Activated CD8-positive, alpha-beta memory T cell treated with anti-CD3 and anti-CD28 coated beads, Interleukin-2, amount 10 ng/mL, durations not matched to agents 7 days and 5 days (primary cell): ENCODE measurements around the gene FAM241B. TPM values are rescaled to one million over a fixed set of nuclear protein-coding genes. Genes with fewer than 3 reads are reported as not detected.

Source experiments
- ATAC-seq: fragments of 150-1000 bp; cut with Tn5 transposase; one replicate; pipeline ENCODE4 v1.10.0; 2021; ENCODE audit warnings: moderate library complexity
- CTCF ChIA-PET: fragments of 350-600 bp; sonication (Branson Sonifier 250); formaldehyde crosslinking; loops from one replicate; lab custom pipeline; 2021; ENCODE audit warnings: antibody characterized with exemption; lab: Charles Lee
- DNase-seq: peaks from one replicate; pipeline ENCODE4 v3.0.0-alpha.2; 2020
- H3K27ac Mint-ChIP-seq: one replicate; pipeline ENCODE4 v1.8.0; 2021; ENCODE audit warnings: mild to moderate bottlenecking, mixed read lengths
- H3K27me3 Mint-ChIP-seq: one replicate; pipeline ENCODE4 v1.8.0; 2021; ENCODE audit warnings: mixed read lengths
- H3K36me3 Mint-ChIP-seq: one replicate; pipeline ENCODE4 v1.8.0; 2021; ENCODE audit warnings: mild to moderate bottlenecking, mixed read lengths
- H3K4me1 Mint-ChIP-seq: one replicate; pipeline ENCODE4 v1.8.0; 2021; ENCODE audit warnings: mixed read lengths
- H3K4me3 Mint-ChIP-seq: one replicate; pipeline ENCODE4 v1.8.0; 2021; ENCODE audit warnings: mild to moderate bottlenecking, moderate library complexity, mixed read lengths
- H3K9me3 Mint-ChIP-seq: one replicate; pipeline ENCODE4 v1.8.0; 2022; ENCODE audit warnings: low read depth, mixed read lengths
- total RNA-seq, 2 experiments: library from RNA; stranded (reverse); gene quantifications; one replicate each; pipeline ENCODE4 v1.2.3, GENCODE V29; 2021

FAM241B gene
- total RNA-seq, 2 experiments from 2014 or later = 2.6 to 2.9 TPM

GRCh38 chr10:69624245-69624786, 5.7 kb upstream of the FAM241B start:
- CTCF ChIA-PET = no interaction called here
- Mint-ChIP-seq H3K4me3 (no peak overlapping the region), H3K36me3 (peaks cover 11% of the 10 kb centered on the region), H3K27ac (no peak overlapping the region), H3K4me1 (peaks cover 13% of the 10 kb centered on the region), H3K27me3 (peaks cover 7% of the 10 kb centered on the region), H3K9me3 (peaks cover 14% of the 10 kb centered on the region)
- no peak for DNase-seq
- ATAC-seq = no peak

DNA sequence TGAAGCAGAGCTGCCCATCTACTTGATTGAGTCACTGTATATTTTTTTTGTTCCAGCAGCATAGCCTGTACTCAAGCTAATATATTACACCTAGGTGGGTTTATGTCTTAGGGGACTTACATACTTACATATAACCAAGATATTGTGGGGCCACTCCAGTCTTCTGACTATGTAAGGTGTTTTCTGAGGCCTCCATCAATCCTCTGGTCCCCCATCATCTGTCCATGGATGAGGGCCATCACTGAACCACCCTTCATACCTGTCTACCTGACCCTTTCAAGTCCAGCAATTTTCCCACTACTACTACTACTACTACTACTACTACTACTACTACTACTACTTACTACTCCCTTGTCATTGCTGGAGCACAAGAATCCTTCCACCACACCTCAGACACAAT, 3.2 kb upstream of the FAM241B start:
- H3K4me1 Mint-ChIP-seq = peaks cover 10% of the 10 kb centered on the region
- H3K4me3 Mint-ChIP-seq = no peak overlapping the region
- H3K36me3 Mint-ChIP-seq = peaks cover 11% of the 10 kb centered on the region
- peaks cover 7% of the 10 kb centered on the region for H3K27me3 Mint-ChIP-seq
- peaks cover 14% of the 10 kb centered on the region for H3K9me3 Mint-ChIP-seq
- no peak for ATAC-seq
- CTCF ChIA-PET = interaction anchor here (2.4 to 4.8 kb wide), 2 partner anchors 10 to 111 kb away, joined by 10 to 28 read pairs; no protein-coding TSS in a partner anchor
- DNase-seq = no peak
- H3K27ac Mint-ChIP-seq = no peak overlapping the region

DNA sequence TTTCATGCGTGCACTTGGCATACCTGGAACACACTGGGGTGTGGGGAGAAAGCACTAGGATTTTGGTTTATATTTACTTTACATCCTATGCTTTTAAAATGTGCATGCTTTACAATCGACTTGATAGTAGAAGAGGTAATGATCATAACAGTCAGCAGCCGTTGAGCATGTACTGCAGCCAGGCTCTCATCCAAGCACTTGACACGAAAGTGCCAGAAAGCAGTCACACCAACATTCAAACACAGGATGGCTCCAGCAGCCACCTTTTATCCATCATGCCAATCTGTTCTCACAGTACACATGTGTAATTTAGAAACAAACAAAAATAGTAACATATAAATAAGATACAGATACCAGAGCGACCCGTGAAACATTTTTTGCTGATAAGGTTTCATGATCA, 1.2 kb upstream of the FAM241B start:
- CTCF ChIA-PET = interaction anchor here (0.7 to 4.8 kb wide), 18 partner anchors 8 to 394 kb away, joined by 3 to 28 read pairs (median 3); no protein-coding TSS in a partner anchor
- Mint-ChIP-seq H3K27ac (no peak overlapping the region), H3K4me1 (peaks cover 7% of the 10 kb centered on the region), H3K4me3 (no peak overlapping the region), H3K9me3 (peaks cover 6% of the 10 kb centered on the region), H3K27me3 (peaks cover 4% of the 10 kb centered on the region), H3K36me3 (peaks cover 5% of the 10 kb centered on the region)
- DNase-seq = no peak
- no peak for ATAC-seq

DNA sequence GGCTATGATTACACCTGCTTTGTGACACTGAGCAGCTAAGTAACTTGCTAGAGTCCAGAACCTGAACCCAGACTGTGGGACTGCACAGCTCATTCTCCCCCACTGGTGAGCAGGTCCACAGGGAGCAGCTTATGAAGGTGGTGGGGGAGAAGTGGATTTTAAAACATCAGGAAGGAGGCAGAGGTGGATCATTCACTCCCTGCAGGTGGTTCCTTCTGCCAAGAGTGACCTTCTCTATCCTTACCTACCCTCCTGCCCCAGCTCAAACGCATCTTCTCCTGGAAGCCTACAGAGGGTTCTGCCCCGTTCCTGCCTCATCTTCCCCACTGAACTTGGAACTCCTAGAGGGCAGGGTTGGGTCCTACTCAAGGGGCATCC, 539 bp upstream of the FAM241B start:
- DNase-seq (no peak), ATAC-seq (no peak)
- H3K9me3 Mint-ChIP-seq = peaks cover 2% of the 10 kb centered on the region
- H3K4me1 Mint-ChIP-seq = peaks cover 2% of the 10 kb centered on the region
- CTCF ChIA-PET = interaction anchor here (0.7 to 4.8 kb wide), 17 partner anchors 8 to 394 kb away, joined by 3 to 28 read pairs (median 3); no protein-coding TSS in a partner anchor
- H3K4me3 Mint-ChIP-seq = peak overlapping the region; percentile 32
- H3K27me3 Mint-ChIP-seq = peaks cover 2% of the 10 kb centered on the region
- no peak overlapping the region for H3K27ac Mint-ChIP-seq
- H3K36me3 Mint-ChIP-seq = peaks cover under 1% of the 10 kb centered on the region

GRCh38 chr10:69630651-69631400, 779 bp downstream of the FAM241B start:
- Mint-ChIP-seq H3K27me3 (peaks cover 2% of the 10 kb centered on the region), H3K27ac (no peak overlapping the region), H3K36me3 (no peaks in the 10 kb centered on the region), H3K4me3 (peak overlapping the region; percentile 31), H3K9me3 (no peaks in the 10 kb centered on the region), H3K4me1 (no peaks in the 10 kb centered on the region)
- DNase-seq (peak; percentile 39), ATAC-seq (no peak)
- CTCF ChIA-PET = interaction anchor here (1.3 to 2.2 kb wide), 4 partner anchors 10 to 115 kb away, joined by 3 to 16 read pairs (median 6); no protein-coding TSS in a partner anchor

DNA sequence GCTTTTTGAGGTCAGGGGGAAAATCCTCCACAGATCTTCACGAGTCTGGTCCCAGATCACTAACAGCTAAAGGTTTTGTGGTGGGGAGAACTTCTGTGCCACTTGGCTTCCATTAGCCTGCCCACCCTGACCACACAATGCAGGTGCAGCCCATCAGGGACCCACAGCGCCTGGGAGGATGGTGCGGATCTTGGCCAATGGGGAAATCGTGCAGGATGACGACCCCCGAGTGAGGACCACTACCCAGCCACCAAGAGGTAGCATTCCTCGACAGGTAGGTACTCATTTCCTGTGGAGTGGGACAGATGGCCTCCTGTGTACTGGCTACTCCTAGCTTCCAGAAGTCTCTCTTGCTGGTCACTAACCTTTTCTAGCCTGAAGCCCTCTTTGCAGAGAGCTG, 1.5 kb downstream of the FAM241B start:
- Mint-ChIP-seq H3K4me1 (no peaks in the 10 kb centered on the region), H3K36me3 (no peaks in the 10 kb centered on the region), H3K27ac (no peak overlapping the region), H3K4me3 (peak overlapping the region; percentile 31), H3K27me3 (peaks cover 2% of the 10 kb centered on the region), H3K9me3 (no peaks in the 10 kb centered on the region)
- CTCF ChIA-PET = interaction anchor here (0.7 to 2.2 kb wide), 6 partner anchors 9 to 997 kb away, joined by 3 to 16 read pairs (median 4); no protein-coding TSS in a partner anchor
- DNase-seq = peak; percentile 26
- ATAC-seq = no peak

- no peak overlapping the region for H3K27ac Mint-ChIP-seq
Observed at GRCh38 chr10:69632516-69633199, 2.6 kb downstream of the FAM241B start.

DNA sequence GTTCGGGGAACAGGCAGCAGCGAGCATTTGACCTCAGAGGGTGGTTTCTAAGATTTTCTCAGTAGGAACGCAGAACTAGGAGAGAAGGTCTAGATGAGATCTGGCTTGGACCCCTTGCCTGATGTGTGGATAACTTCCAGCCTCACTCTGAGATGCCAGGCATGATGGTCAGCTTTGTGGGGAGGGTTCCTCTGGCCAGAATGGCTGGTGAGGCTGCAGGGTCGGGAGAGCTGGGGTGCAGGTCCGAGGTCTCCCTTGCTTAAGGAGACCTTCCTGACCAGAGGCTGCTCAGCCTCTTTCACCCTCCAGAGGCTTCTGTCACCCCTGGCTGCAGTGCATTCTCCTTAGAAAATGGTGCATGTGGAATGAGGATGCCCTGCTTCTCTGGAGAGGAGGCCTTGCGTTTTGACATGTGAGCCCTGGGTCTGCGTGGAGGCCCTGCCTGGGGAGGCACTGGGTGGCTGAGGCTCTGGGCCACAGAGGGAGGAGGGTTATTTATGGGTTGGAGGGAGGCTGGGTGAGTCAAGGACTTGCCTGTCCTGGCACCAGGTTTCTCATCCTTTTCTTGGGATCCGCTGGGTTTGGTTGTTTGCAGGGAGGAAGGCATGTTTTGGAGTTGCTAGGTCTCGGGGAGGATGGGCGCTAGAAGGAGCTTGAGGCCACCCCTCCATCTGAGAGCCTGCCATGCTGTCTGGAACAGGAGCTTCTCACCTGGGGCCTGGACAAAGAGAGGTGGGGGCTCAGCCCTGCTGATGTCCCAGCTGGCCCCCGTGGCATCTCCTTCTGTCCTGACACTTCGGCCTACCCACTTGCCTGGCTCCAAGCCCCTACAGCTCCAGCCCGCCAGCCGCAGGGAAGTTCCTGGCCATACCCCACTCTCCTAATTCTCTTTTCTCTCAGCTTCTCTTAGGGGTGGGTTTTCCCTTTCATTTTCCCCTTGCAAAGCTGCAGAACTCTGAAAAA, 3.9 kb downstream of the FAM241B start:
- ATAC-seq (no peak), DNase-seq (peak; percentile 28)
- H3K9me3 Mint-ChIP-seq = no peaks in the 10 kb centered on the region
- H3K36me3 Mint-ChIP-seq = no peaks in the 10 kb centered on the region
- H3K27ac Mint-ChIP-seq = no peak overlapping the region
- H3K27me3 Mint-ChIP-seq = peaks cover 2% of the 10 kb centered on the region
- H3K4me3 Mint-ChIP-seq = no peak overlapping the region
- no peaks in the 10 kb centered on the region for H3K4me1 Mint-ChIP-seq
- CTCF ChIA-PET = interaction anchor here (1.0 to 13.1 kb wide), 2 partner anchors 10 to 118 kb away, joined by 4 to 235 read pairs; no protein-coding TSS in a partner anchor

More at GRCh38 chr10:69632516-69633199, 2.6 kb downstream of the FAM241B start:
- CTCF ChIA-PET = interaction anchor here (0.7 to 13.1 kb wide), 5 partner anchors 14 to 998 kb away, joined by 3 to 235 read pairs (median 3); no protein-coding TSS in a partner anchor
- H3K9me3 Mint-ChIP-seq = no peaks in the 10 kb centered on the region
- no peaks in the 10 kb centered on the region for H3K4me1 Mint-ChIP-seq
- H3K27me3 Mint-ChIP-seq = peaks cover 2% of the 10 kb centered on the region
- H3K4me3 Mint-ChIP-seq = no peak overlapping the region
- ATAC-seq (no peak), DNase-seq (peak; percentile 37)
- no peaks in the 10 kb centered on the region for H3K36me3 Mint-ChIP-seq

DNA sequence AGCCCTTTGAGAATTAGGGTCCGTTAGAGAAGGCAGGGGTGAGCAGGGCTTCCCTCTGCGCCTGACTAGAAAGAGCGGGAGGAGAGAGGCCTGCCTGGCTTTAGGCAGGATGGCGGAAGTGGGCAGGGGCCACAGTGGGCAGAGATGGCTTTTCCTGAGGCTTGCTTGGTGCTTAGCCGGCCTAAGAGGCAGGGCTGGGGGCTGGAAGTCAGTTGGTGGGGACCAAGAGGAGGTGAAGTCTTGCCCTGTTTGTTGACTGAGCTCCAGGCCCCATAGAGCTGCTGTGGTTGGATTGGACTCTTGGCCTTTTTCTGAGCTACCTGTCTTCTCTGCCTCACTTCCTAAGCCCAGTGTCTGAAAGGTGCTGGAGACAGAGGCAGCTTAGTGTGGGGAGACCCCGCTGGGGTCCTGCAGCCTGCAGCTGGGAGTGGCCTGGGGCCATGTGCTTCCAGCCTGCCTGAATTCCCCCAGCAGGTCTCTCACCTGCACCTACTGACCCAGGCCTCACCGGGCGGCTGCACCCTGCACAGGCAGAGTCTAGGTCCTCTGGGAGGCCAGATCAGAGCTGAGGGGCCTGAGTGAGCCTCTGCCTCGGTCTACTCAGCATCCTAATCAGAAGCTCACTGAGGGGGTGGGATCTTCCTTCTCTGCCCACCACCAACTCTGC, 4.8 kb downstream of the FAM241B start:
- Mint-ChIP-seq H3K27ac (no peak overlapping the region), H3K4me3 (no peak overlapping the region), H3K27me3 (no peaks in the 10 kb centered on the region), H3K4me1 (no peaks in the 10 kb centered on the region), H3K36me3 (no peaks in the 10 kb centered on the region), H3K9me3 (no peaks in the 10 kb centered on the region)
- DNase-seq (peak; percentile 38), ATAC-seq (no peak)
- CTCF ChIA-PET = interaction anchor here (0.6 to 13.1 kb wide), 5 partner anchors 9 to 128 kb away, joined by 3 to 235 read pairs (median 4); no protein-coding TSS in a partner anchor

DNA sequence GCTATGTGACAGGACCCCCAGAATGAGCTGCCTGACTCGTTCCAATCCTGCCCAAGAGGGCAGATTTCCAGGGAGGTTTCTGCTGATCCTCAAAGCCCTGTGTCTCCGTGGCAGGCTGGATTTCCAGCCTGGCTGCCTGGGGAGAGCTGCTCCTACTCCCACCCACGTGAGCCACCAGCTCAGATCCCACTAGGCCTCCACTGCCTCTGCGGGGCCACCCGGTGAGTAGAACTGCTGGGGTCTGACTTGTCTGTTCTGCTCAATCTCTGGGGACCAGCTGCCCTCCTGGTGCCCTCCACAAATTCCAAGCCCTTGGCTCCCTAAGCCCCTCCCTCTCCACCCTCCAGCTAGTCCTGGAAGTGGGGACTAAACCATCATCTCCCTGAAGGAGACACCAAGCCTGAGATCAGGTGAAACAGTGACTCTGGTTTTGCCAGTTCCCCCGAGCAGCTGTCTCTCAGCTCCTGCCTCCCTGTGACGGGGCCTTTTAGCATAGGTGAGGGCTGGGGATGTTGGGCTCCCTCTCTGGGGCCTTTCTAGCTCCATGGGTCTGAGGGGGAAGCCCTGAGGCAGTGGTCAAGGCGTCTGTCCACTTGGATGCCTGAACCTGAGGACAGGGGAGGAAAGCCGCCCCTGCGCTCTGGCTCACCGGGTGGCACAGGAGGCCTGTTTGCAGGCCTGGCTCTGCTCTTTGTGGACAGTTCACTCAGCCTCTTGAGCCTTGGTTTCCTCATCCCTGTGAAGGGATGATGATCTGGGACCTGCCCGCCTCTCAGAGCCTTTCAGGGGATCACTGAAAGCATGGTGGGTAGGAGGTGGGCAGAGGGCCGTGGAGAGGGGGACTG, 5.6 kb downstream of the FAM241B start:
- no peak overlapping the region for H3K4me3 Mint-ChIP-seq
- no peak overlapping the region for H3K27ac Mint-ChIP-seq
- no peaks in the 10 kb centered on the region for H3K9me3 Mint-ChIP-seq
- no peaks in the 10 kb centered on the region for H3K27me3 Mint-ChIP-seq
- CTCF ChIA-PET = interaction anchor here (0.6 to 13.1 kb wide), 9 partner anchors 7 to 128 kb away, joined by 3 to 235 read pairs (median 8); no protein-coding TSS in a partner anchor
- no peaks in the 10 kb centered on the region for H3K4me1 Mint-ChIP-seq
- no peaks in the 10 kb centered on the region for H3K36me3 Mint-ChIP-seq
- ATAC-seq (no peak), DNase-seq (no peak)

- DNase-seq (no peak), ATAC-seq (no peak)
- Mint-ChIP-seq H3K4me3 (no peak overlapping the region), H3K36me3 (no peaks in the 10 kb centered on the region), H3K27ac (no peak overlapping the region), H3K9me3 (no peaks in the 10 kb centered on the region), H3K4me1 (no peaks in the 10 kb centered on the region), H3K27me3 (no peaks in the 10 kb centered on the region)
- CTCF ChIA-PET = interaction anchor here (0.7 to 13.1 kb wide), 15 partner anchors 8 to 230 kb away, joined by 3 to 235 read pairs (median 4); no protein-coding TSS in a partner anchor
Observed at GRCh38 chr10:69636273-69636575, 6.2 kb downstream of the FAM241B start.
